AG04450 (cell line): ENCODE results near the gene NMRK2. TPM values are rescaled to one million over a fixed set of nuclear protein-coding genes. Genes with fewer than 3 reads are reported as not detected.

ENCODE experiments used
- CTCF ChIA-PET: fragments of 300-600, 350-600 bp; formaldehyde crosslinking; extraction: SDS; loops from one replicate; lab custom pipeline; 2022; ENCODE audit warnings: antibody characterized with exemption, inconsistent platforms; lab: Charles Lee
- POLR2A ChIA-PET: fragments of 350-600 bp; formaldehyde crosslinking; extraction: SDS; loops from one replicate; lab custom pipeline; 2021; ENCODE audit warnings: antibody characterized with exemption, inconsistent platforms; lab: Yijun Ruan, JAX
- DNase-seq: peaks from one replicate; pipeline ENCODE4 v3.0.0-alpha.2; 2011; ENCODE audit warnings: low read depth, low spot score
- H3K27ac ChIP-seq: one replicate; pipeline ENCODE4 v1.5.1; 2012; ENCODE audit warnings: low read depth, low read length, control low read depth
- H3K27me3 ChIP-seq: one replicate; pipeline ENCODE4 v1.6.0; 2012; ENCODE audit warnings: low read length; ENCODE audit not compliant: control insufficient read depth, insufficient read depth
- H3K4me3 ChIP-seq: 2 replicates; pipeline ENCODE4 v1.5.1; 2011; ENCODE audit warnings: mild to moderate bottlenecking, low read depth, low read length, control low read depth
- H3K9me3 ChIP-seq: 2 replicates; pipeline ENCODE4 v1.5.1; 2012; ENCODE audit warnings: low read length; ENCODE audit not compliant: control insufficient read depth, insufficient read depth
- polyA plus RNA-seq: library from polyadenylated mRNA; depleted of rRNA; stranded (reverse); fragments of >200 nt; gene quantifications from 2 replicates; pipeline ENCODE4 v1.2.3, GENCODE V29; 2011; rRNA removed
- small RNA-seq: library from RNA; depleted of rRNA; stranded (forward); fragments of <200 nt; gene quantifications from one replicate; pipeline ENCODE3, GENCODE V24; 2012; ENCODE audit warnings: low read depth; ENCODE audit not compliant: insufficient read length
- TF ChIP-seq, protein P1 (sequence below): IDR thresholded peaks from 2 replicates; pipeline ENCODE4 v1.5.1; 2011; ENCODE audit warnings: low read depth, low read length, control low read depth, inconsistent platforms

The NMRK2 gene
- polyA plus RNA-seq, 1 experiment: not detected

DNA sequence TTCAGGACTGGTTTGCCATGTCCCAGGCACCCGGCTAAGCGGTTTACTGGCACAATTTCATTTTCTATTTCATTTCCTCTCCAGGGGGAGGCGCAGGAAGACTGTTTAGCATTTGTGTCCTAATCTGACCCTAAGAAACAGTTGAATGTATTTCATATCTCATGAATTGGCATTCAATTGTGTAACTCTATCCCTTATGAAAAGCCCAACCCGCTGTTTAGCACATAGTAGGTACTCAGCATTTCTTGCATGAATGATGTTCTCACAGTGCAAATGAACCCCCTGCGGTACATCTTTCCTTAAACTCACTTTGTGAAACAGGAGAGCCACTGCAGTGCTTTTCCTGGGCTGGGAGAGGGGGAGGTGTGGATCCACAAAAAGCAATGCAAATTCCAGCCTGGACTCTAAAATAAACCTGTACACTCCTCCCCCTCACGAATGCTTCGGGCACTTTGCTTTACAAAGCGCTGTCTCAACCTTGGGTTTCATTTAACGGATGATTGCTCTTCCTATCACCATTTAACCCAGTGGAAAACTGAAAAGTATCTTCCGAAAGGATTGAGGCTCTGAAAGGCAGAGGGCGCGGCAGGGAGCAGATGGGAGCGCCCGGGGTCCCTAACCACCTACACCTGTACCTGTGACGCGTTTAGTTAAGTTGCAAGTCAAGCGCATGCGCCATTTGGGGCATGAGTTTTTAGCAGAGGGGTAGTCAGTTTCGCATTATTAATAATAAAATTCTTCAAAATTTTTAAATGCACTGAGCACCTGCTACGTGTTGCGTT, 53.6 kb downstream of the NMRK2 start:
- ChIA-PET CTCF (interaction anchor here (0.7 to 1.8 kb wide), 7 partner anchors 27 to 222 kb away, joined by 3 to 17 read pairs (median 5); no protein-coding TSS in a partner anchor), POLR2A (interaction anchor here (8.1 kb wide), 1 partner anchor 16 kb away, joined by 221 read pairs; the partner anchor contains the start of gene DAPK3)
- H3K27me3 ChIP-seq: no peaks in the 10 kb centered on the region
- TF ChIP-seq, protein P1, sequence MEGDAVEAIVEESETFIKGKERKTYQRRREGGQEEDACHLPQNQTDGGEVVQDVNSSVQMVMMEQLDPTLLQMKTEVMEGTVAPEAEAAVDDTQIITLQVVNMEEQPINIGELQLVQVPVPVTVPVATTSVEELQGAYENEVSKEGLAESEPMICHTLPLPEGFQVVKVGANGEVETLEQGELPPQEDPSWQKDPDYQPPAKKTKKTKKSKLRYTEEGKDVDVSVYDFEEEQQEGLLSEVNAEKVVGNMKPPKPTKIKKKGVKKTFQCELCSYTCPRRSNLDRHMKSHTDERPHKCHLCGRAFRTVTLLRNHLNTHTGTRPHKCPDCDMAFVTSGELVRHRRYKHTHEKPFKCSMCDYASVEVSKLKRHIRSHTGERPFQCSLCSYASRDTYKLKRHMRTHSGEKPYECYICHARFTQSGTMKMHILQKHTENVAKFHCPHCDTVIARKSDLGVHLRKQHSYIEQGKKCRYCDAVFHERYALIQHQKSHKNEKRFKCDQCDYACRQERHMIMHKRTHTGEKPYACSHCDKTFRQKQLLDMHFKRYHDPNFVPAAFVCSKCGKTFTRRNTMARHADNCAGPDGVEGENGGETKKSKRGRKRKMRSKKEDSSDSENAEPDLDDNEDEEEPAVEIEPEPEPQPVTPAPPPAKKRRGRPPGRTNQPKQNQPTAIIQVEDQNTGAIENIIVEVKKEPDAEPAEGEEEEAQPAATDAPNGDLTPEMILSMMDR: peak; percentile 64
- H3K4me3 ChIP-seq: peak overlapping the region; percentile 97
- H3K27ac ChIP-seq: peak overlapping the region; percentile 75
- DNase-seq: no peak
- no peaks in the 10 kb centered on the region; the same call in 1 of the 2 replicates for H3K9me3 ChIP-seq

DNA sequence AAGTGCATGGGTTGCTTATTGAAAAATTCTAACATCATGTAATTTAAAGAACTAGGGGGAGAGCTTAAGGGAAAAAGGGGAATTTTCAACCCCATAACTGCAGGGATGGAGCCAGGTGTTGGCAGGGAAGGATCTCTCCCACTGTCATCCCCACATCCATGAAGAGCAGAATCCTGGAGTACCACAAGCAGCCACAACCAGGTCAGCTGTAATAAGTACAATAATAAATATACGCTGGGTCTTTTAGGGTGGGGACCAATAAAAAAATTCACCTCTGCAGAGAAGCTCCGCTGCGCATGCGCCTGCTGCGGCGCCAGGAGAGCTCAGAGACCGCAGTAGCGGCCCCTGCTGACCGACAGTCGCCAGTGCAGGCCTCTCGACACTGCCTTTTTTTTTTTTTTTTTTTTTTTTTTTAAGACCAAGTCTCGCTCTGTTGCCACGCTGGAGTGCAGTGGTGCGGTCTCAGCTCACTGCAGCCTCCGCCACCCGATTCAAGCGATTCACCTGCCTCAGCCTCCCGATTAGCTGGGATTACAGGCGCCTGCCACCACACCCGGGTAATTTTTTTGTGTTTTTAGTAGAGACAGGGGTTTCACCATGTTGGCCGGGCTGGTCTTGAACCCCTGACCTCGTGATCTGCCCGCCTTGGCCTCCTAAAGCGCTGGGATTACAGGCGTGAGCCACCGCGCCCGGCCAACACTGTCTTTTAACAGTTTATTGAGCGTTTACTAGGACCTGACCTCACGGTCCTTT, 54.9 kb downstream of the NMRK2 start:
- Histone ChIP-seq H3K27ac (no peak overlapping the region), H3K27me3 (no peaks in the 10 kb centered on the region), H3K4me3 (peak overlapping the region; percentile 44), H3K9me3 (no peaks in the 10 kb centered on the region; the same call in 1 of the 2 replicates)
- CTCF ChIA-PET: interaction anchor here (0.5 to 2.1 kb wide), 63 partner anchors 9 to 1947 kb away, joined by 3 to 39 read pairs (median 4); partner anchors contain the start of genes CHAF1A, MRPL54, PIAS4 and TJP3
- peak; percentile 66 for DNase-seq
- TF ChIP-seq, protein P1: peak; percentile 90
- POLR2A ChIA-PET: interaction anchor here (0.6 to 2.0 kb wide), 13 partner anchors 9 to 443 kb away, joined by 3 to 26 read pairs (median 4); partner anchors contain the start of genes DAPK3 and PIAS4

DNA sequence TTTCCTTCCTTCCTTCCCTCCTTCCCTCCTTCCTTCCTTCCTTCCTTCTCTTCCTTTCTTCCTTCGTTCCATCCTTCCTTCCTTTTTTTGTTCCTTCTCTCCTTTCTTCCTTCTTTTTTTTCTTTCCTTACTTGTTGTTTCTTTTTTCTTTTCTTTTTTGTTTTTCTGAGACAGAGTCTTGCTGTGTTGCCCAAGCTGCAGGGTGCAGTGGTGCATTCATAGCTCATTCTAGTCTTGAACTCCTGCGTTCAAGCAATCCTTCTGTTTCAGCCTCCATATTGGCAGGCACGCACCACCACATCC, 57.9 kb downstream of the NMRK2 start:
- H3K9me3 ChIP-seq: no peaks in the 10 kb centered on the region
- no peak overlapping the region for H3K4me3 ChIP-seq
- no peak overlapping the region for H3K27ac ChIP-seq
- ChIA-PET CTCF (interaction anchor here (1.2 to 1.8 kb wide), 2 partner anchors 10 to 196 kb away, joined by 4 to 7 read pairs; no protein-coding TSS in a partner anchor), POLR2A (interaction anchor here (0.5 to 0.7 kb wide), 2 partner anchors 16 to 96 kb away, joined by 4 to 6 read pairs; no protein-coding TSS in a partner anchor)
- no peaks in the 10 kb centered on the region for H3K27me3 ChIP-seq
- DNase-seq: no peak
- TF ChIP-seq, protein P1: no peak

Small RNA genes within 50 kb of the gene (small RNA-seq; reads per million reads assigned to genes)
- not detected for gene RN7SL202P
- gene SNORD37: 707 reads per million, percentile 95 among the genes with 10 or more reads in this experiment

Other genes starting within 250 kb of the NMRK2 start
- gene PIP5K1C, start 232.6 kb upstream of the NMRK2 start, polyA plus RNA-seq: 10.3 and 17.2 TPM in 2 replicates
- not detected in 2 replicates for gene TJP3, start 224.7 kb upstream of the NMRK2 start, polyA plus RNA-seq
- 5.4 and 9.9 TPM in 2 replicates for gene APBA3, start 171.4 kb upstream of the NMRK2 start, polyA plus RNA-seq
- gene MRPL54, start 170.4 kb upstream of the NMRK2 start, polyA plus RNA-seq: 31.2 and 36.9 TPM in 2 replicates
- gene RAX2, start 160.8 kb upstream of the NMRK2 start, polyA plus RNA-seq: not detected in 2 replicates
- gene MATK, start 146.7 kb upstream of the NMRK2 start, polyA plus RNA-seq: not detected in 2 replicates
- not detected in 2 replicates for gene ZFR2, start 64.0 kb upstream of the NMRK2 start, polyA plus RNA-seq
- 0.09 and 0.30 TPM in 2 replicates for gene ATCAY, start 52.4 kb upstream of the NMRK2 start, polyA plus RNA-seq
- 105 and 149 TPM in 2 replicates for gene DAPK3, start 38.0 kb downstream of the NMRK2 start, polyA plus RNA-seq
- 1,648 and 1,697 TPM in 2 replicates for gene EEF2, start 52.4 kb downstream of the NMRK2 start, polyA plus RNA-seq
- gene PIAS4, start 74.7 kb downstream of the NMRK2 start, polyA plus RNA-seq: 9.0 and 12.0 TPM in 2 replicates
- gene ZBTB7A, start 133.8 kb downstream of the NMRK2 start, polyA plus RNA-seq: 2.7 and 4.0 TPM in 2 replicates
- gene MAP2K2, start 191.1 kb downstream of the NMRK2 start, polyA plus RNA-seq: 65.1 and 104 TPM in 2 replicates
- not detected in 2 replicates for gene CREB3L3, start 220.6 kb downstream of the NMRK2 start, polyA plus RNA-seq
- gene SIRT6, start 249.5 kb downstream of the NMRK2 start, polyA plus RNA-seq: 12.6 and 16.0 TPM in 2 replicates
- gene ANKRD24, start 249.6 kb downstream of the NMRK2 start, polyA plus RNA-seq: 0.10 and 0.11 TPM in 2 replicates